Loucy (cell line): ENCODE measurements around the gene SCYL3.

Experiments
- EZH2phosphoT487 ChIP-seq: fragments of 200-600 bp; IDR thresholded peaks from 2 replicates; pipeline ENCODE4 v1.6.1; 2018; ENCODE audit warnings: antibody characterized with exemption, mild to moderate bottlenecking, moderate library complexity, borderline replicate concordance
- TF ChIP-seq, protein P1 (sequence below): fragments of 200-600 bp; sonication (generic); conservative IDR thresholded peaks from 2 replicates; pipeline ENCODE4 v1.5.1; 2014; ENCODE audit warnings: mild to moderate bottlenecking, antibody characterized with exemption, low read length

DNA sequence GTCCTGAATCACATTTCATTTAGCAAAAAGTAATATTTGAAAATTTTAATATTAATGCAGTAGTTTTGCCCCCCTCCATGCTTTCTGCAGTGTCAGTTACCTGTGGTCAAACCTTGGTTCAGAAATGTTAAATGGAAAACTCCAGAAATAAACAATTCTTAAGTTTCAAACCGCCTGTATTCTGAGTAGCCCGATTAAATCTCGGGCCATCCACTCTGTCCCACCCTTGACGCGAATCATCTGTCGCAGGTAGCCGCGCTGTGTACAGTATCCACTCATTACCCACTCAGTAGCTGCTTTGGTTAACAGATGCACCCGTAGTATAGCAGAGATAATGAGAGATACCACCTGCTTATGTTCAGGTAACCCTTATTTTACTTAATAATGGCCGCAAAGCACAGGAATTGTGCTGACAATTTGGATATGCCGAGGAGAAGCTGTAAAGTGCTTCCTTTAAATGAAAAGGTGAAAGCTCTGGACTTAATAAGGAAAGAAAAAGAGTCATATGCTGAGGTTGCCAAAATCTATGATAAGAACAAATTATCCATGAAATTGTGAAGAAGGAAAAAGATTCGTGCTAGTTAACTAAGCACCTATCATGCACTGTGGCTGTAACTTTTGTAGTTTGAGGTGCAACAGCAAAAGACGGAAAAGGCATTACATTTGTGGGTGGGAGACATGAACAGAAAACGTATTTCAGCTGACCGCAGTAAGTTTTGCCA, 889 bp upstream of the SCYL3 start:
- TF ChIP-seq, protein P1, sequence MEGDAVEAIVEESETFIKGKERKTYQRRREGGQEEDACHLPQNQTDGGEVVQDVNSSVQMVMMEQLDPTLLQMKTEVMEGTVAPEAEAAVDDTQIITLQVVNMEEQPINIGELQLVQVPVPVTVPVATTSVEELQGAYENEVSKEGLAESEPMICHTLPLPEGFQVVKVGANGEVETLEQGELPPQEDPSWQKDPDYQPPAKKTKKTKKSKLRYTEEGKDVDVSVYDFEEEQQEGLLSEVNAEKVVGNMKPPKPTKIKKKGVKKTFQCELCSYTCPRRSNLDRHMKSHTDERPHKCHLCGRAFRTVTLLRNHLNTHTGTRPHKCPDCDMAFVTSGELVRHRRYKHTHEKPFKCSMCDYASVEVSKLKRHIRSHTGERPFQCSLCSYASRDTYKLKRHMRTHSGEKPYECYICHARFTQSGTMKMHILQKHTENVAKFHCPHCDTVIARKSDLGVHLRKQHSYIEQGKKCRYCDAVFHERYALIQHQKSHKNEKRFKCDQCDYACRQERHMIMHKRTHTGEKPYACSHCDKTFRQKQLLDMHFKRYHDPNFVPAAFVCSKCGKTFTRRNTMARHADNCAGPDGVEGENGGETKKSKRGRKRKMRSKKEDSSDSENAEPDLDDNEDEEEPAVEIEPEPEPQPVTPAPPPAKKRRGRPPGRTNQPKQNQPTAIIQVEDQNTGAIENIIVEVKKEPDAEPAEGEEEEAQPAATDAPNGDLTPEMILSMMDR, result no peak
- TF ChIP-seq EZH2phosphoT487, result no peak
